Measurements from ENCODE around the gene KRTDAP.

KRTDAP gene

DNA sequence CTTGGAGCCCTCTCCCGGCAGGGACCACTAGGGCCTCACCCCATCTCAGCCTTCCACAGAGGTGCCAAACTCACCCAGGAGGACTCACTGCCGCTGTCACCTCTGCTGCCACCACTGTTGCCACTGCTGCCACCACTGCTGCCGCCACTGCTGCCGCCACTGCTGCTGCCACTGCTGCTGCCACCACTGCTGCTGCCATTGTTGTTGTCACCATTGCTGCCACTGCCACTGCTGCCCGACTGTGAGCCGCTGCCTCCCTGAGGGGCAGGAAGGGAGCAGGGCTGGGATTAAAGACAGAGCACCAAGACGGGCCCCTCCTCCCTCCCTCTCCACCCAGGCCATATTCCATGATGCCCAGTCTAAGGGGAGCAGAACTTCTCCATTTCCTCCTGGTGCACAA is 21.1 kb upstream of the KRTDAP start:
- H3K4me2 ChIP-seq, result no peak overlapping the region
- no peaks in the 10 kb centered on the region for H3K4me1 ChIP-seq (ENCODE audit: low read depth, poor library complexity, severe bottlenecking)
- peaks cover 57% of the 10 kb centered on the region for H3K27me3 ChIP-seq (ENCODE audit: insufficient read depth, low read depth)
- TF ChIP-seq, protein P1, sequence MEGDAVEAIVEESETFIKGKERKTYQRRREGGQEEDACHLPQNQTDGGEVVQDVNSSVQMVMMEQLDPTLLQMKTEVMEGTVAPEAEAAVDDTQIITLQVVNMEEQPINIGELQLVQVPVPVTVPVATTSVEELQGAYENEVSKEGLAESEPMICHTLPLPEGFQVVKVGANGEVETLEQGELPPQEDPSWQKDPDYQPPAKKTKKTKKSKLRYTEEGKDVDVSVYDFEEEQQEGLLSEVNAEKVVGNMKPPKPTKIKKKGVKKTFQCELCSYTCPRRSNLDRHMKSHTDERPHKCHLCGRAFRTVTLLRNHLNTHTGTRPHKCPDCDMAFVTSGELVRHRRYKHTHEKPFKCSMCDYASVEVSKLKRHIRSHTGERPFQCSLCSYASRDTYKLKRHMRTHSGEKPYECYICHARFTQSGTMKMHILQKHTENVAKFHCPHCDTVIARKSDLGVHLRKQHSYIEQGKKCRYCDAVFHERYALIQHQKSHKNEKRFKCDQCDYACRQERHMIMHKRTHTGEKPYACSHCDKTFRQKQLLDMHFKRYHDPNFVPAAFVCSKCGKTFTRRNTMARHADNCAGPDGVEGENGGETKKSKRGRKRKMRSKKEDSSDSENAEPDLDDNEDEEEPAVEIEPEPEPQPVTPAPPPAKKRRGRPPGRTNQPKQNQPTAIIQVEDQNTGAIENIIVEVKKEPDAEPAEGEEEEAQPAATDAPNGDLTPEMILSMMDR (conservative IDR thresholded peaks at IDR 0.05; ENCODE audit: low read depth, low read length), result no peak
- H3K9ac ChIP-seq, result no peak overlapping the region
- no peaks in the 10 kb centered on the region for H4K20me1 ChIP-seq (ENCODE audit: insufficient read depth)
- no peak overlapping the region for H2AFZ ChIP-seq (ENCODE audit: low read depth)
- H3K36me3 ChIP-seq (ENCODE audit: insufficient read depth), result no peaks in the 10 kb centered on the region
- no peak overlapping the region for H3K4me3 ChIP-seq (IDR thresholded peaks at IDR 0.05; ENCODE audit: insufficient read depth, low read depth, low read length)
- H3K79me2 ChIP-seq (ENCODE audit: insufficient read depth, low read depth), result no peaks in the 10 kb centered on the region
- no peak overlapping the region for H3K27ac ChIP-seq

GRCh38 chr19:35510626-35510964 is 20.3 kb upstream of the KRTDAP start:
- TF ChIP-seq, protein P1 (conservative IDR thresholded peaks at IDR 0.05; ENCODE audit: low read depth, low read length), result 0 out of 2 replicates have a peak, but pooled peaks have one; percentile 8
- Histone ChIP-seq H3K27me3 (ENCODE audit: insufficient read depth, low read depth) (peaks cover 60% of the 10 kb centered on the region), H2AFZ (ENCODE audit: low read depth) (no peak overlapping the region), H3K4me1 (ENCODE audit: low read depth, poor library complexity, severe bottlenecking) (no peaks in the 10 kb centered on the region), H3K27ac (no peak overlapping the region), H3K4me2 (no peak overlapping the region), H4K20me1 (ENCODE audit: insufficient read depth) (no peaks in the 10 kb centered on the region), H3K4me3 (IDR thresholded peaks at IDR 0.05; ENCODE audit: insufficient read depth, low read depth, low read length) (no peak overlapping the region), H3K9ac (no peak overlapping the region), H3K79me2 (ENCODE audit: insufficient read depth, low read depth) (no peaks in the 10 kb centered on the region), H3K36me3 (ENCODE audit: insufficient read depth) (no peaks in the 10 kb centered on the region)

- H3K27ac ChIP-seq, result no peak overlapping the region
- no peaks in the 10 kb centered on the region for H3K4me1 ChIP-seq (ENCODE audit: low read depth, poor library complexity, severe bottlenecking)
- H4K20me1 ChIP-seq (ENCODE audit: insufficient read depth), result no peaks in the 10 kb centered on the region
- no peak overlapping the region for H3K9ac ChIP-seq
- H3K79me2 ChIP-seq (ENCODE audit: insufficient read depth, low read depth), result no peaks in the 10 kb centered on the region
- no peak overlapping the region; the same call in 1 of the 2 replicates for H2AFZ ChIP-seq (ENCODE audit: low read depth)
- peaks cover 63% of the 10 kb centered on the region for H3K27me3 ChIP-seq (ENCODE audit: insufficient read depth, low read depth)
- H3K4me2 ChIP-seq, result no peak overlapping the region
- no peak overlapping the region for H3K4me3 ChIP-seq (IDR thresholded peaks at IDR 0.05; ENCODE audit: insufficient read depth, low read depth, low read length)
- no peaks in the 10 kb centered on the region for H3K36me3 ChIP-seq (ENCODE audit: insufficient read depth)
- TF ChIP-seq, protein P1 (conservative IDR thresholded peaks at IDR 0.05; ENCODE audit: low read depth, low read length), result peak; percentile 71
Measured at GRCh38 chr19:35509861-35510625, 19.8 kb upstream of the KRTDAP start.

GRCh38 chr19:35509018-35509652 is 18.9 kb upstream of the KRTDAP start:
- H3K27ac ChIP-seq, result no peak overlapping the region
- peaks cover 71% of the 10 kb centered on the region for H3K27me3 ChIP-seq (ENCODE audit: insufficient read depth, low read depth)
- no peak overlapping the region for H3K4me3 ChIP-seq (IDR thresholded peaks at IDR 0.05; ENCODE audit: insufficient read depth, low read depth, low read length)
- H2AFZ ChIP-seq (ENCODE audit: low read depth), result no peak overlapping the region
- H4K20me1 ChIP-seq (ENCODE audit: insufficient read depth), result no peaks in the 10 kb centered on the region
- no peaks in the 10 kb centered on the region for H3K79me2 ChIP-seq (ENCODE audit: insufficient read depth, low read depth)
- no peaks in the 10 kb centered on the region for H3K36me3 ChIP-seq (ENCODE audit: insufficient read depth)
- TF ChIP-seq, protein P1 (conservative IDR thresholded peaks at IDR 0.05; ENCODE audit: low read depth, low read length), result no peak
- no peak overlapping the region for H3K9ac ChIP-seq
- no peak overlapping the region for H3K4me2 ChIP-seq
- H3K4me1 ChIP-seq (ENCODE audit: low read depth, poor library complexity, severe bottlenecking), result no peaks in the 10 kb centered on the region
